Stimulated activated CD4-positive, alpha-beta T cell treated with anti-CD3 and anti-CD28 coated beads, Interleukin-12 subunit alpha, Interleukin-12 subunit beta, amount 100 ng/mL, for 48 hours (primary cell): Measurements from ENCODE around the gene SLAIN2.

Experiments
- DNase-seq, 3 donors: peaks; one replicate each; pipeline ENCODE4 v3.0.0-alpha.2; 2020; ENCODE audit warnings: low read depth in 2 of 3, low spot score in 1 of 3

SLAIN2 gene

DNA sequence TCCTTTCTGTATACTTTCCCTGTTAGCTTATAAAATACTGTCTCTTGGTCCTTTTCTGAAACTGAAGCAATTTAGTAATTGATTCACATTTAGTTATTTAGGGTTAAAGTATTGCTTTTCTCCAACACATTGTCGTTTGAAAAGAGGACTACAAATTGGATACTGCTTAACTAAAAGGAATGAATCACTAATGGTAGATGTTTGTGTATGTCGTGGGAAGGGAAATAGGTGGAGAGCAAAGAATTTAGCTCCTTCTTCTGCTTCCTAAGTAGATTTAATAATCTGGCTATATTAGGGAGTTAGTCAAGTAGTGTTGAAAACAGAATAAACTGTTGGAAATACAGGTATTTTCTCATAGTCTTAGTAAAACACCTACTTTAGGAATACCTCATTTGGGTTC, 27.9 kb downstream of the SLAIN2 start:
- DNase-seq, result no peak

DNA sequence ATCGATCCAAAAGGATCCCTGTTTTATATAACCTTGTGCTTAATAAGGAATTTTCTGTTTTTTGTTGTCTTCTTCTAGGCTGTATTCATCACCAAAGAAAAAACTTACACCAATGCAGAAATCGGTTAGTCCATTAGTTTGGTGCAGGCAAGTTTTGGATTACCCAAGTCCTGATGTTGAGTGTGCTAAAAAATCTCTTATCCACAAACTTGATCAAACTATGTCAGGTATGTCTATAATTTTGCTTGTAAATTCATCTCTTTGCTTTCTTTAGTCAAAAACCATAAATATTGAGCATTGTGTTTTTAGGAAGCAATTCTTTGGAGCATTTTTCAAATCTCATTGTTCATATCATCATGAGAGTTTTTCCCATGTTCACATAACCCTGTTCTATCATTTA, 28.4 kb downstream of the SLAIN2 start:
- no peak for DNase-seq

DNA sequence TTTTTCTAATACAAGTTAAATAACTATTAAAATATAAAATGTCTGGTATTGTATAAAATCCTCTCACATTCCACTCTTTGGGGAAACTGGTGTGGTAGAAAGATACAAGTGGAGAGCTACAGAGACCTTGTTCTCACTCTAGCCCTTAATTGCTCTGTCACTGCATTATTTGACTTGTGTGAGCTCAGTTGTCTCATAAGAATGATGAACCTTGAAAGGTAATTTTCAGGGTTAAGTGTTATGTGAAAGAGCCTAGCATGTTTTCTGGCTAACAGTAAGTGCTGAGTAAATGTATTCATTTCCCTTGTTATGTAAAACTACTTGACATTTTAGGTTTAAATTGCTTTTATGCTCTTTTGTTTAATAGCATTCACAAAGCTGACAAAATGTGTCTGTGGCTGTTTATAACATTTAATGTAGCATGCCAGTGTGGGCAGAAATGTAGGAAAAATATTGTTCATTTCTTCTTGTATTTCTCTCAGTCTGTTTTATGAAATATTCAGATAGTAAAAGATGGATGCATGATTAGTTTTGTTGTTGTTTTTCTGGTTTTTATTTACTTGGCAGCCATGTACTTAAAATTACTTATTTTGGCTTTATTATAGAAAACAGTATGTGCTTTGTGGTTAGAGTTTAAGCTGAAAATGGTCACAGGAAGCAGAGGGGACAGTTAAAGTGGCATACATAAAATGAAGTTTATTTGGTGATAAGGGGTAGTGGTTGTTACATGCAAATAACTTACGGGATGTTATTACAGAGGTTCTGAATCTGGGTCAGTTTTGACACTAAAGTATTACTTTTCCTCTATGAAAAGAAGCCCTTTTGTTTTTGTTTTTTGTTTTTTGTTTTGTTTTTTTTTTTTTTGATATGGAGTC, 29.2 kb downstream of the SLAIN2 start:
- DNase-seq, result no peak

DNA sequence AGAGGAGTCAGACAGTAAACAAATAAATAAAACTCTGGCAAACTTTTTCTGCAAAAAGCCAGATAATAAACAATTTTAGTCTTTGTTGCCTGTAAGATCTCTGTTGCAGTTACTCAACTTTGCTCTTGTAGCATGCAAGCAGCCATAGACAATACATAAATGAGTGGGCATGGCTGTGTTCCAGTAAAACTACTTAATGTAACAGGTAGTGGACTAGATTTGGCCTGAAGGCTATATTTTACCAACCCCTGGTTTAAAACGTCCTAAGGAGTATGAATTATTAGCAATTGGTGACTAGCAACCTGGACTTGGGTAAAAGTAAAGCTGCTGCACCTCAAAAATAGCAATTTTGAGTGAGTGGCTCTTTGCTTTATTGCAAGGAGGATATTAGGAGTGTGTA, 30.9 kb downstream of the SLAIN2 start:
- DNase-seq, result no peak

DNA sequence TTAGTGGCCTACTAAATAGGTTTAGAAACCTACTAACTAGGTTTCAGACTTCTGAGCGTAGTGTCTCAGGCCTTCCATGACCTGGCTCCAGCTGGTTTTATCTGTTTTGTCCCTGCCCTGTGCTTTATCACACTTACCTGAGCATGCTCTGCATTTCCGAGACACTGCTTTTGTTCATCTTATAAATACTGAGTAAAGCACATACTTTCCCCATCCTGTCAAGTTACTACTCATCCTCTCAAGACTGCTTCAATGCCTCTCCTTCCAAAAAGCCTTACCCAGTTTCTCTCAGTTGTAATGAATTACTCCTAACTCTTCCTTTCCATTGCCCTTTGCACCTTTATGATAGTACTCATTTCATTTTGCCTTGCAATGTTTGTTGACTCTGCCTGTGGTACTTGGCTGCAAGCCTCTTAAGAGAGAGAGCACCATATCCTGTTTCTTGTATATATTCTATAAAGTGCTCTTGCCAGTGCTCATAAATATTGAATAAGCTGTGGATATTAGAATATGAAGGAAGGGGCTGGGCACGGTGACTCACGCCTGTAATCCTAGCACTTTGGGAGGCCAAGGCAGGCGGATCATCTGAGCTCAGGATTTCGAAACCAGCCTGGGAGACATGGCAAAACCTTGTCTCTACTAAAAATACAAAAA, 34.4 kb downstream of the SLAIN2 start:
- no peak for DNase-seq

DNA sequence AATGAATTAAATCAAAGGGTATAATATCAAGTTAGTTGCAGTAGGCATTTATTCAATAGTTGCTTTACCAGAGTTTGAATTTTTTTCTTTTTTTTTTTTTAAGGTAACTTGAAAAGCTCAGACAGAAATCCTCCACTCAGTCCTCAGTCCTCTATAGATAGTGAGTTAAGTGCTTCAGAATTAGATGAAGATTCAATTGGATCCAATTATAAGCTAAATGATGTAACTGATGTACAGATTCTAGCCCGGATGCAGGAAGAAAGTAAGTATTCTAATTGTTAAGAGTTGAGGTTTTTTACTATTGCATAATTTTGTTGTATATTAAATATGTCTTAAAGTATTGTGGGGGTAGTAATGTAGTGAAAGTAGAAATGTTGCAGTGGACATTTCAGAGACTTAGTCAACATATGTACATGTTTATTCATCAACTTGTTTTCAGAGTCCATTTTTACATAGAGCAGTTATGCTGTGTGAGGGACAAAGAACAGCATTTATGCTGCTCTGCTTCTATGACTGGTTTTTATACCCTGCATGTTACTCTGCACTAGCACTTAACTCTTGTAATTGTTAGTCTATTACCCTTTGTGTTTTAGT, 38.4 kb downstream of the SLAIN2 start:
- no peak for DNase-seq

DNA sequence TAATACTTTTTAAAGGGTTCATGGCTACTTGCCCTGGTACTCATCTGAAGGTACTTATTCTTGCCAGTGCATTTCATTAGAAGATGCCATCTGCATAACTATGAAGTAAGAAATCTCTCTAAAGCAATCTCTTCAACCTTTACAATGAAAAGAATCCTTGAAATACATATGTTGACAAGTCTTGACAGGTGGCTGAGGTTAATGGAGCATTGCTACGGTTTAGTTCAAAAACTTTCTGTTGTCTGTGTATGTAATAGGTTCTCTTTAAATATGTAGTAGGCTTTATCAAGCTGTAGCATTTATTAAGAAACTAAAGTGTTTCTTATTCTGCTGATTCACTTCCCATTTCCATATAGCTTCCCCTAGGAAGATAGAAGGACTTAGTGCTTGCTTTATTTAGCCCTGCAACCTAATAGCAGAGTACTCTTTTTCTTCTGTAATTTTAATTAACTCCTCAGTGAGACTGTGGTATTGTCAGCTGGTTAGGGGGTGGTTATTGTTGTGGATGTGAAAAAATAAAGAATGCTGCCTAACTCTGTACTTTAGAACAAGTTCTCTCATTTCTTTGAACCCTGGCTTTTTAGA, 39.3 kb downstream of the SLAIN2 start:
- DNase-seq, result no peak

DNA sequence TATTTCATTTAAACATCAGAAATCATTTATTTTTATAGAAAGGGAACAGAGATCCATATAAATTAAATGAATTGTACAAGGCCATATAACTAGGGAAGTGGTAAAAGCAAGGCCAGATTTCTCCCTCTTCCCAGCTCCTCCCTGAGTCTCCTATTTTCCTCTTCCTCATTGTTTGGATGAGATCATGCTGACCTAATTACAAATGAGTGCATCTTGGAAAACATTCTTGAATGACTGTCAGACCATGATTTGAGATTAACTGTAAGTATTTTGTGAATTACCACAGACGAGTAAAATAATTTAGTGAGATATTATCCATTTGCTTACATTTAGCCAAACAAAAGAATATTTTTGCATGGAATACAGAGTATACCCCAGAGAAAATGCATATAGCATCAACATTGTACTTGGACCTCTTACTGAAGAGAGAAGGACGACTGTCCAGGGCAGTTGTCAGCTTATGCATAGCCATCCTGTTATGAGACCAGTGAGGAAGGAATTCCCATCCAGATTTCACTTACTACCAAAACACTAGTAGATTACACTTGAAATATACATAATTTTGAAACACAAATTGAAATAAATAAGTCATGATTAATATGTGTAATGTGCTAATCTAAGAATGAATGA, 47.3 kb downstream of the SLAIN2 start:
- no peak for DNase-seq

DNA sequence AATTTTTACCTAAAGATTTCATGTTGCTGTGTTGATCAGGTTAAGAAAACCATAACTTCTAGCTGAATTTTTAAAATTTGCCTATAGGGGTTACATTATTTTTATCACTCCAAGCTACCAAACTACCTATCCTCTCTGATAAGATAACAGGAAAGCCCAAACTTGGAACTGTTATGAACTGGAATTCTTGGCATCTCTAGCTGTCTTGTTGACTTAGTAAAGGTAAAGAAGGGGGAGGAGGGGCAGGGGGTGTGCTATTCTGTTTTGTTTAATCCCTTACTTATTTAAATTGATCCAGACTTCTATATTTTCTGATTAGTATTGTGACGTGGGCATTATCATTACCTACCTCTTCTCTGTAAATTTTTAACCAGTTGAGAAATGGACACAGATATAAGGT, 54.7 kb downstream of the SLAIN2 start:
- DNase-seq, result no peak

DNA sequence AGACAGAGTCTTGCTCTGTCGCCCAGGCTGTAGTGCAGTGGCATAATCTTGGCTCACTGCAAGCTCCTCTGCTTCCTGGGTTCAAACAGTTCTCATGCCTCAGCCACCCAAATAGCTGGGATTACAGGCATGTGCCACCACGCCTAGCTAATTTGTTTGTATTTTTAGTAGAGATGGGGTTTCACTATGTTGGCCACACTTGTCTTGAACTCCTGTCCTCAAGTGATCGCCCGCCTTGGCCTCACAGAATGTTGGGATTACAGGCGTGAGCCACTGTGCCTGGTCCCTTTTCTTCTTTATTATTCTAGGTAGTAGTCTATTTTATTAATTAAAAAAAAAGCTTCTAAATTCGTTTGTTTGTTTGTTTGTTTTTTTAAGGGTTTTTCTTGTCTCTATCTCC, 59.1 kb downstream of the SLAIN2 start:
- DNase-seq, result no peak

DNA sequence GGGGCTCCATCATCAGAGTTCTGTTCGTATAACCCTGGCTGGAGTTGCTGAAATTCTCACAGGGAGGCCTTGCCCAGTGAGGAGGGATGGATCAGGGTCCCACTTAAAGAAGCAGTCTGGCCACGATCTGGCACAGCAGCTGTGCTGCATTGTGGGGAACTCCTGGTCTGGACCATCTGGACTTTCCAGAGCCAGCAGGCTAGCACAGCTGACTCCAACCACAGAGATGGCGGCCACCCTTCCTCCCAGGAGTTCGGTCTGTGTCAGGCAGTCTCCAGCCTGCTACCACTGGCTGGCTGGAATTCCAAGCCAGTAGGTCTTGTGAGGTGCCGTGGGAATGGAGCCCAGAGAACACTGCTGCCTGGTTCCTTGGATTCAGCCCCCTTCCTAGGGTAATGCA, 62.0 kb downstream of the SLAIN2 start:
- DNase-seq, result no peak

DNA sequence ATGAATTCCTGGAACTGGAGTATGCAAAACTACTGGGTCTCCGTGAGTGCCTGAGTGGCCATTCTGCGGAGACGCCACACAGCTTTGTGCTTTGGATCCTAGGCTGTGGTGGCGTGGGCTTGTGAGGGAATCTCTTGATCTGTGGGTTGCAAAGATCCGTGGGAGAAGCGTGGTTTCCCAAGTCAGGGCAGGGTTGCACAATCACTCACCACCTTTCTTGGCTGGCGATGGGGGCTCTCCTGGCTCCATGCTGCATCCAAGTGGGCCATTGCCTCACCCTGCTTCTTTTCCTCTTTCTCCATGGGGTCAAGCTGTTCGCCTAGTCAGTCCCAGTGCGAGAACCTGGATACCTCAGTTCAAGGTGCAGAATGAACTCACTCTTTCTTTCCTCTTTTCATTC, 62.5 kb downstream of the SLAIN2 start:
- no peak for DNase-seq

DNA sequence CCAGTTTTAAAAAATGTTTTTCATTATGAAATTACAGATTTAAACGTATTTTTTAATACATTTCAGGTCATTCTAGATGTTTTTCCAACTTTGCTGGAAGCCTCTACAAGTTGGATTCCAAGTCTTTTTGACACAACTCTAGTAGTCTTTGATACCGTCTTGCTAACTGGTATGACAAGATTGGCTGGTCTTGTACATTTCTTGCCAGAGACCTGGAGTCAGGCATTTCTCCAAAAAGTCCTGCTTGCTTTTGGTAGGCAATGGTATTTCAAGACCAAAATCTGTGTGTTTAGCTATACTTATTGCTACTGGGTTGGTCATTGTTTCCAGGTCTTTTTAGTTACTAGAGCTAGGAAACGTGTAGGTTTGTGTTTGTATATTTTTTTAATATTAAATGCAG, 64.6 kb downstream of the SLAIN2 start:
- DNase-seq, result no peak

DNA sequence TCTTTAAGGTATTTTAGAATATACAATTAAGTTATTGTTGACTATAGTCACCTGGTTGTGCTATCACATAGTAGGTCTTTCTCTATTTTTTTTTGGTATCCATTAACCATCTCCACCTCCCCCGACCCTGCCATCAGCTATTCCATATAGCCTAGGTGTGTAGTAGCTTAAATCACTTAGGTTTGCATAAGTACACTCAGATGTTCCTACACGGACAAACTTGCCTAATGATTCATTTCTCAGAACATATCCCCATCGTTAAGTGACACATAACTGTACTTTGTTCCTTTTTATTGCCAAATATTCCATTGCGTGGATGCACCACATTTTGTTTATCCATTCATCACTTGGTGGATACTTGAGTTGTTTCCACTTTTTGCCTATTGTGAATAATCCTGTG, 67.9 kb downstream of the SLAIN2 start:
- no peak for DNase-seq

DNA sequence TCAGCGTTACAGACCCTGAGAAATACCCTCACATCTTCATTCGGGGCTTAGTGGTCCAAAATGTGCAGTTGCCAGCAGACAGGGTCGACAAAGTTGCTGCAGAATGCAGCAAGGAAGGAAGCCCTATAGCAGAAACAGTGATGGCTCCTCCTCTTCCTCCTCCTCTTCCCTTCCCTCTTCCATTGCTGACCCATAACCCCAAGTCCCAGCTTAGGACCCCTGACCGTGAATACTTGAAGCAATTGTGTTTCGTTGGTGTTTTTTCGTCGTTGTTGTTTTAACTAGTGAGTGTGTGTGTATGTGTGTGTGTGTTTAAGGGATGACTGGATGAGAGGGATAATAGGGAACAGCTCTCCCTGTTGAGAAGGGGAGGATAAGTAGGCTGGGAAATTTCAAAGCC, 69.5 kb downstream of the SLAIN2 start:
- DNase-seq, result no peak

DNA sequence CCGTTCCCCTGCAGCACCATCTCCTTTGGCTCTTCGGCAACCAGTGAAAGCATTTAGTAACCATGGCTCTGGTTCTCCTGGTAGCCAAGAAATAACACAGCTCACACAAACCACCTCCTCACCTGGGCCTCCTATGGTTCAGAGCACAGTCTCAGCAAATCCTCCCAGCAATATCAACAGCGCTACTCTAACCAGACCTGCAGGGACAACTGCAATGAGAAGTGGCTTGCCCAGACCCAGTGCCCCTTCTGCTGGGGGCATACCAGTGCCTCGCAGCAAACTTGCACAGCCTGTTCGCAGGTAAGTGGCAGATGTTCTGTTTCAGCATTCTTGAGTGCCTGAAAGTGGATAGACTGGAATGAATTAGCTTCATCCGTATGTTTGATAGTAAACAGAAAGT, 78.8 kb downstream of the SLAIN2 start:
- no peak for DNase-seq

DNA sequence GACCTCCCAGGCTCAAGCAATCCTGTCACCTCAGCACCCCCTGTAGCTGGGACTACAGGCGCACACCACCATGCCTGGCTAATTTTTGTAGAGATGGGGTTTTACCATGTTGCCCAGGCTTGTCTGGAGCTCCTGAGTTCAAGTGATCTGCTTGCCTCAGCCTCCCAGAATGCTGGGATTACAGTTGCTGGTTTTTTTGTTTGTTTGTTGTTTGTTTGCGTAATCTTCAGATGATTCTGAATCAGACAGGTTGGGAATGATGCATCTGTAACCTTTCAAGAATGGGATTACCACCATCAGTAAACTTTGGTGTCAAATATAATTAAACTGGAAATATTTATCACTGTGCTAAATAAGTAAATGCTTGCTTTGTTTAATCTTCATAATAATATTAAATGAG, 79.8 kb downstream of the SLAIN2 start:
- DNase-seq, result no peak

DNA sequence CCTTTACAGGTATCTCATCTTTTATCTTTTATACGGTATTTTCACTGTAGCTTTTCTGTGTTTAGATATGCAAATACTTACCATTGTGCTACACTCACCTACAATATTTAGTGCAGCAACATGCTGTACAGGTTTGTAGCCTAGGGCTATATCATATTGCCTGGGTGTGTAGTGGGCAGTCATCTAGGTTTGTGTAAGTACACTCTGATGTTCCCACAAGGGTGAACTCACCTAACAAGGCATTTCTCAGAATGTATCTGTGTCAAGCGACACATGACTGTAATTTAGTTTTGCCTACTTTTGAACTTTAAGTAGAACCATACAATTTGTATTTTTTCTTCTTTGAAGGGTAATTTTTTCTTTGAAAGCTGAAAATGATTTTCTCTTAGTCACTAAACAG, 87.6 kb downstream of the SLAIN2 start:
- DNase-seq, result no peak

DNA sequence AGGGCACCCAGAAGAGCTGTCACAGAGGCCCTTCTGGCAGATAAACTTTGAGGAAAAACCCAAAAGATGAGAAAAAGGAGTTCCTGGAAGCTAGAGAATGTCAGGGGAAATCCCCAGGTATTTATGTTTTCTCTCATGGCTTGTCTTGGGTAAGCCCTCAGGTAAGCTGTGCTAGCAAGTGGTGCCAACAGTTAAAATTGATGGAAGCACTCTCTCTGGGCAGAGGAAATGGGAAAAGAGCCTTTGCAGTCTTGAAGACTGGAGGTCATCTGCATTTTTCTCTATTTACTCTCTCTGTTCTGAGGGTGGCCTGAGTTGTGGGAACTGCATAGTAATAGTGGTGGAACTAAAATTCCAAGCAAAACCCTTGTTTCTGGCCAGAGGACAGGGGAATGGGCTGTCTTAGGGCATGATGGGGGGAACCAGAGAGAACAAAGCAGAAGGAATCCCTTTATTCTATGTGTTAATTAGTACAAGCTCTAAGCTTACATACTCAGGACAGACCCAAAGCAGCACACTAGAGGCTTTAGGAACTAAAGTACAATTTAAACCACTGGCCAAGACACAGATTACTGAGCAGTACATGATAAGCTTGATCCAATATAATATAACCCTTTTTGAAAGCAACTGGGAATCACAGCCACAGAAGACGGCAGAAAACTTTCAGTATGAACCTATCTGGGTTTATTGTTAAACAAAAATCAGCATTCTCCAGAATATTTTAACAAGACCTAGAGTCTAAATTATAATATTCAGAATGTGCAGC, 88.6 kb downstream of the SLAIN2 start:
- no peak for DNase-seq

DNA sequence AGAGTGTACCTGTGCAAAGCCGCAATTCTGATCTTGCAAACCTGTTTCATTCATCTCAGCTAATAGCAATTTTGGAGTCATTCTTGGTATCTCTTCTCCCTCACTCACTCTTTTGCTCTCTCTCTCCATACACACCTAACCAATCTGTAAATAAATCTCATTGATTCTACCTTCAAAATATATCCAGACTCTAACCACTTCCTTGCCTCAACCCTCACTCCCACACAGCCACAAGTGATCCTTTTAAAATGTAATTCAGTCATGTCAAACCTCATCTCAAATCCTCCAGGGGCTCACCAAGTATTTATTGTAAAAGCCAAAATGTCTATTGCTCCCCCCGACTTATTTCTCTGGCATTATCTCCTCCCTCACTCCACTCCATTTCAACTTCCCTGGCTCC, 90.1 kb downstream of the SLAIN2 start:
- DNase-seq, result no peak

DNA sequence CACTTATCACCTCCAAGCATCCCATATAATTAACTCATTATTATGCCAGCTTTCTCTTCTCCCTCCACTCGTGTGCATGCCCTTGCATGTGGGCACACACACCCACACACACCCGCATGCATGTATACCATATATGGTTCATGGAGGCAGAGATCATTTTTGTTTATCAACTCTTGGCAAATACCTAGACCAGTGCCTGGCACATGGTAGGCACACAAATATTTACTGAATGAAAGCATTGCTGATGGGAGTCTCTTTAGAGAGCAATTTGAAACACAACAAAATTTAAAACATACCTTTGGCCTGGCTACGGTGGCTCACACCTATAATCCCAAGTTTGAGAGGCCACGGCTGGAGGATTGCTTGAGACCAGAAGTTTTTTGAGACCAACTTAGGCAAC, 90.7 kb downstream of the SLAIN2 start:
- no peak for DNase-seq
